CD4-positive, alpha-beta T cell (primary cell): ENCODE data around the gene ZDHHC3. TPM values are rescaled to one million over a fixed set of nuclear protein-coding genes. Genes with fewer than 3 reads are reported as not detected.

Source experiments
- ATAC-seq: fragments of 200-7000 bp; cut with Tn5 transposase; one replicate; pipeline ENCODE4 v1.10.0; 2022; ENCODE audit warnings: mild to moderate bottlenecking; ENCODE audit not compliant: poor library complexity
- CTCF ChIA-PET: fragments of 350-600 bp; sonication (Branson Sonifier 250); formaldehyde crosslinking; loops from one replicate; lab custom pipeline; 2021; ENCODE audit warnings: antibody characterized with exemption, inconsistent platforms; lab: Charles Lee
- POLR2A ChIA-PET: fragments of 350-600 bp; sonication (Branson Sonifier 250); formaldehyde crosslinking; loops from one replicate; lab custom pipeline; 2021; ENCODE audit warnings: antibody characterized with exemption, inconsistent platforms; lab: Charles Lee
- DNase-seq, 14 experiments: peaks; one replicate each; pipeline ENCODE4 v3.0.0-alpha.2; 2013 to 2020; ENCODE audit warnings: mixed read lengths in 2 of 14
- H3K27ac ChIP-seq, 2 donors: one replicate each; pipeline versions ENCODE4 v1.5.1 to v1.7.0; 2013; ENCODE audit warnings: low read length in 2 of 2, low read depth in 1 of 2, mild to moderate bottlenecking in 1 of 2
- H3K27me3 ChIP-seq, 2 experiments: 1 replicate in 1 of 2; 2 replicates in 1 of 2; pipeline versions ENCODE4 v1.6.1 to v1.7.0; 2013; ENCODE audit warnings: low read length in 2 of 2, control low read depth in 1 of 2, mild to moderate bottlenecking in 1 of 2, moderate library complexity in 1 of 2; ENCODE audit not compliant: insufficient read depth in 2 of 2, control insufficient read depth in 1 of 2
- H3K36me3 ChIP-seq: one replicate; pipeline ENCODE4 v1.6.1; 2013; ENCODE audit warnings: low read length, control low read depth; ENCODE audit not compliant: insufficient read depth
- H3K4me1 ChIP-seq: one replicate; pipeline ENCODE4 v1.6.1; 2013; ENCODE audit warnings: low read length, control low read depth; ENCODE audit not compliant: insufficient read depth
- H3K4me3 ChIP-seq: one replicate; pipeline ENCODE4 v1.5.1; 2013; ENCODE audit warnings: mild to moderate bottlenecking, low read length, moderate library complexity
- H3K9me3 ChIP-seq, 2 experiments: 1 replicate in 1 of 2; 2 replicates in 1 of 2; pipeline versions ENCODE4 v1.6.1 to v1.7.0; 2013; ENCODE audit warnings: low read length in 2 of 2, mild to moderate bottlenecking in 2 of 2, control low read depth in 1 of 2, moderate library complexity in 1 of 2; ENCODE audit not compliant: control insufficient read depth in 1 of 2, insufficient read depth in 1 of 2
- H3K27ac Mint-ChIP-seq: one replicate; pipeline ENCODE4 v1.8.0; 2020; ENCODE audit warnings: mixed read lengths
- H3K27me3 Mint-ChIP-seq: one replicate; pipeline ENCODE4 v1.8.0; 2021; ENCODE audit warnings: mixed read lengths
- H3K36me3 Mint-ChIP-seq: one replicate; pipeline ENCODE4 v1.8.0; 2021; ENCODE audit warnings: low read depth, mixed read lengths
- H3K4me1 Mint-ChIP-seq: one replicate; pipeline ENCODE4 v1.8.0; 2021; ENCODE audit warnings: low read depth, mixed read lengths
- H3K4me3 Mint-ChIP-seq: one replicate; pipeline ENCODE4 v1.8.0; 2020; ENCODE audit warnings: mild to moderate bottlenecking, mixed read lengths
- H3K9me3 Mint-ChIP-seq: one replicate; pipeline ENCODE4 v1.8.0; 2020; ENCODE audit warnings: mixed read lengths
- CTCF ChIP-seq: fragments of 200-600 bp; IDR thresholded peaks from one replicate; pipeline ENCODE4 v1.8.0; 2022; ENCODE audit warnings: antibody characterized with exemption, mild to moderate bottlenecking
- intact Hi-C, 2 experiments: fragments of 100-400 bp; cut with DNase I in 1 of 2; cut with micrococcal nuclease in 1 of 2; formaldehyde crosslinking; loops; one replicate each; pipeline versions ENCODE4 v1.15.1 to v1.9.0; 2023 to 2025; cut with DNase I, micrococcal nuclease
- total RNA-seq, 174 experiments: library from RNA in 2 of 174; stranded (reverse) in 2 of 174; gene quantifications; one replicate each; pipeline ENCODE4 v1.2.3 and lab custom pipeline; 2021 to 2026

The ZDHHC3 gene
- total RNA-seq, 2 experiments from 2014 or later = 34.4 to 34.6 TPM

GRCh38 chr3:44892689-44893088, 83.3 kb downstream of the ZDHHC3 start:
- ChIA-PET CTCF (no interaction called here), POLR2A (no interaction called here)
- H3K36me3 ChIP-seq = no peaks in the 10 kb centered on the region
- Mint-ChIP-seq H3K27ac (no peak overlapping the region), H3K36me3 (no peaks in the 10 kb centered on the region), H3K9me3 (no peaks in the 10 kb centered on the region), H3K27me3 (no peaks in the 10 kb centered on the region), H3K4me3 (no peak overlapping the region), H3K4me1 (no peaks in the 10 kb centered on the region)
- no peaks in the 10 kb centered on the region for H3K9me3 ChIP-seq
- H3K4me1 ChIP-seq = no peaks in the 10 kb centered on the region
- TF ChIP-seq CTCF = no peak
- no peak for ATAC-seq
- intact Hi-C loops = no loop called here
- H3K27me3 ChIP-seq = no peaks in the 10 kb centered on the region
- no peak overlapping the region for H3K27ac ChIP-seq
- no peak for DNase-seq
- H3K4me3 ChIP-seq = no peak overlapping the region

DNA sequence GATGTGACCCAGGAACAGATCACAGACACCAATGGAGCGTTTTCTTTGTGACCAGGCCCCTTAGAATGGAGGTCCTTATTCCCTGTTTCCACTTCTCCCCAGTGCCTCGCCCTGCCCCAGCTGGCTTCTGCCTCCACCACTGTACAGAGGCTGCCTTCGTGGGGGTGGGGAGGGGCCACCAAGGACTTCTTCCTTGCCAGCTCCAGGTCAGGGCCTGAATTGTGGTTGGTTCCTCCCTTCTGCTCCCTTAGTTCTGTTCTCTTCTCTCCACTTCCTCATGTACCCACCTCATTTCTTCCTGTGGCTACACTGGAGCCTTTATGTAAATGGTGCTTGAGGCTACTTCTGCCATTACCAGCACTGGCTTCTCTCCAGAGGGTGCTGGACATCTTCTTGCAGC, 85.1 kb downstream of the ZDHHC3 start:
- no peak overlapping the region for H3K27ac Mint-ChIP-seq
- intact Hi-C loops = no loop called here

DNA sequence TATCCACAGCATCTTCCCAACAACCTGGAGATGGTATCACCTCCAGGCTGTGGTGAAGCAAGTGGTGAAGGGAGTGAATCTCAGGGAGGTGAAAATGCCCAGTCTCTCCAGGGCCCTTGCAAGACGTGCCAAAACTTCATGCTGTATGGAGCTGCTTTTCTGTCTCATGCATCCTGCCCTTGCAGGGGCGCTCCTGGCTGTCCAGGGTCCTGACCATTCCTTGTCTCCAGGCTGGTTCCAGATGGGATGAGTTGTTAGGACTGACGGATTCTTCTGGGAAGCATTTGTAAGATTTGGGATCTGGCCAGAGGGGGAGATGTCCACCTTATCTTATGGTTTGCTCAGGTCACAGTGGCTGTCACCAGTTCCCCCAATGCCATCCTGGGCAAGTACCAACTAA, 85.7 kb downstream of the ZDHHC3 start:
- CTCF ChIA-PET = no interaction called here
- H3K4me3 ChIP-seq = no peak overlapping the region

More for the DNA sequence above, 85.1 kb downstream of the ZDHHC3 start:
- Histone ChIP-seq H3K27ac (no peak overlapping the region), H3K27me3 (no peaks in the 10 kb centered on the region), H3K4me3 (no peak overlapping the region), H3K4me1 (no peaks in the 10 kb centered on the region), H3K36me3 (no peaks in the 10 kb centered on the region), H3K9me3 (no peaks in the 10 kb centered on the region)
- DNase-seq (no peak), ATAC-seq (no peak)
- TF ChIP-seq CTCF = no peak
- ChIA-PET CTCF (no interaction called here), POLR2A (no interaction called here)
- no peak overlapping the region for H3K4me3 Mint-ChIP-seq
- H3K36me3 Mint-ChIP-seq = no peaks in the 10 kb centered on the region
- no peaks in the 10 kb centered on the region for H3K9me3 Mint-ChIP-seq
- H3K4me1 Mint-ChIP-seq = no peaks in the 10 kb centered on the region
- H3K27me3 Mint-ChIP-seq = peaks cover 12% of the 10 kb centered on the region

More for the DNA sequence above, 85.7 kb downstream of the ZDHHC3 start:
- TF ChIP-seq CTCF = no peak
- Mint-ChIP-seq H3K4me3 (no peak overlapping the region), H3K36me3 (no peaks in the 10 kb centered on the region), H3K4me1 (no peaks in the 10 kb centered on the region), H3K9me3 (no peaks in the 10 kb centered on the region), H3K27ac (no peak overlapping the region), H3K27me3 (peaks cover 17% of the 10 kb centered on the region)
- Histone ChIP-seq H3K27me3 (no peaks in the 10 kb centered on the region), H3K4me1 (no peaks in the 10 kb centered on the region), H3K9me3 (no peaks in the 10 kb centered on the region), H3K27ac (no peak overlapping the region), H3K36me3 (no peaks in the 10 kb centered on the region)
- ATAC-seq (no peak), DNase-seq (no peak)
- intact Hi-C loops = no loop called here
- POLR2A ChIA-PET = no interaction called here
